ENCODE measurements around the gene CAB39L. TPM values are rescaled to one million over a fixed set of nuclear protein-coding genes. Genes with fewer than 3 reads are reported as not detected.

Gene CAB39L
- total and polyA plus RNA-seq, 9 of the 15 experiments (the other 6 are each of a cell fraction or from before 2014, with no cell fraction given): 1.1 to 4.2 (median 2.6) TPM

- no peak for TF ChIP-seq ZNF3 (CRISPR knock-in tag; IDR thresholded peaks at IDR 0.05)
- no peak for TF ChIP-seq TGIF2 (CRISPR knock-in tag; IDR thresholded peaks at IDR 0.05)
- TF ChIP-seq CHCHD3 (CRISPR knock-in tag; IDR thresholded peaks at IDR 0.05): no peak
- no peak for TF ChIP-seq ZNF584 (CRISPR knock-in tag; IDR thresholded peaks at IDR 0.05; ENCODE audit: low read depth)
Observed at GRCh38 chr13:49366841-49367240, 77.0 kb downstream of the CAB39L start (continued).

GRCh38 chr13:49357694-49358093 lies 86.2 kb downstream of the CAB39L start:
- Histone ChIP-seq H3K9me3 (replicated peaks; ENCODE audit: control insufficient read depth, insufficient read depth, low read depth, low read length) (no peaks in the 10 kb centered on the region), H3K27ac (ENCODE audit: extremely low read depth, low read depth, low read length) (no peak overlapping the region), H4K20me1 (replicated peaks; ENCODE audit: control insufficient read depth, insufficient read depth, low read length) (no peaks in the 10 kb centered on the region), H3K36me3 (ENCODE audit: control insufficient read depth, insufficient read depth, low read length) (no peaks in the 10 kb centered on the region), H3K9me1 (ENCODE audit: control insufficient read depth, insufficient read depth, low read length) (no peaks in the 10 kb centered on the region), H3K4me2 (ENCODE audit: insufficient read depth, low read length) (no peak overlapping the region), H2AFZ (ENCODE audit: low read depth, low read length) (no peak overlapping the region), H3K9ac (ENCODE audit: insufficient read depth in 1 of 2, low read depth in 2 of 2, low read length in 2 of 2) (no peak overlapping the region), H3K4me1 (replicated peaks in 1 of 2; ENCODE audit: control insufficient read depth in 2 of 2, insufficient read depth in 2 of 2, low read length in 2 of 2) (no peaks in the 10 kb centered on the region), H3K4me3 (no peak overlapping the region), H3K27me3 (ENCODE audit: control insufficient read depth in 2 of 2, insufficient read depth in 2 of 2, low read length in 2 of 2) (no peaks in the 10 kb centered on the region), H3K79me2 (ENCODE audit: control insufficient read depth, insufficient read depth, low read length) (no peaks in the 10 kb centered on the region)
- in situ Hi-C loops (cut with MboI): no loop called here
- no TSS peak for BruUV-seq (replicated peaks)
- no peak for DNase-seq (ENCODE audit: extremely low read depth in 1 of 4, low spot score in 3 of 4)
- intact Hi-C loops (cut with micrococcal nuclease): no loop called here
- TF ChIP-seq ZFP91 (CRISPR knock-in tag; IDR thresholded peaks at IDR 0.05) (no peak), ZNF398 (CRISPR knock-in tag; IDR thresholded peaks at IDR 0.05) (no peak), THAP12 (CRISPR knock-in tag; IDR thresholded peaks at IDR 0.05) (no peak), STAT5B (CRISPR knock-in tag; IDR thresholded peaks at IDR 0.05) (no peak), TAL1 (IDR thresholded peaks at IDR 0.05) (no peak), BRD4 (IDR thresholded peaks at IDR 0.05) (no peak), SNIP1 (IDR thresholded peaks at IDR 0.05; ENCODE audit: low read depth) (no peak), FOXO4 (CRISPR knock-in tag; IDR thresholded peaks at IDR 0.05) (no peak)
- WGBS (ENCODE audit: insufficient coverage, low coverage, missing lambda C conversion rate): 33% methylated on average over 2 of the region's 2 CpGs
- no peak for FAIRE-seq
- POLR2A ChIA-PET: interaction anchor here (1.6 kb wide), 1 partner anchor 10 kb away, joined by 4 read pairs; no protein-coding TSS in a partner anchor
- CTCF ChIA-PET (ENCODE audit: low intra/inter-chr PET ratio): no interaction called here
- no peak for ATAC-seq

All from K562 (cell line).